Effector memory CD4-positive, alpha-beta T cell (primary cell): ENCODE data around the gene HIVEP1.

Source experiments
- DNase-seq, 3 donors: peaks; one replicate each; pipeline ENCODE4 v3.0.0-alpha.2; 2020
- H3K27ac ChIP-seq: 2 replicates; pipeline ENCODE4 v1.7.0; 2013; ENCODE audit warnings: mild to moderate bottlenecking, low read length, moderate library complexity; ENCODE audit not compliant: insufficient read depth, poor library complexity, severe bottlenecking
- H3K27me3 ChIP-seq: replicated peaks from 2 replicates; pipeline ENCODE4 v1.7.0; 2013; ENCODE audit warnings: mild to moderate bottlenecking, low read length; ENCODE audit not compliant: insufficient read depth, control insufficient read depth, poor library complexity, severe bottlenecking
- H3K36me3 ChIP-seq: 2 replicates; pipeline ENCODE4 v1.7.0; 2013; ENCODE audit warnings: mild to moderate bottlenecking, low read length, moderate library complexity; ENCODE audit not compliant: control insufficient read depth, insufficient read depth
- H3K4me1 ChIP-seq: 2 replicates; pipeline ENCODE4 v1.7.0; 2013; ENCODE audit warnings: low read length, mild to moderate bottlenecking; ENCODE audit not compliant: control insufficient read depth, insufficient read depth, poor library complexity, severe bottlenecking
- H3K4me3 ChIP-seq: 2 replicates; pipeline ENCODE4 v1.7.0; 2013; ENCODE audit warnings: low read length, low read depth, mild to moderate bottlenecking; ENCODE audit not compliant: insufficient read depth, poor library complexity, severe bottlenecking
- H3K9me3 ChIP-seq: 2 replicates; pipeline ENCODE4 v1.7.0; 2013; ENCODE audit warnings: mild to moderate bottlenecking, low read length, moderate library complexity; ENCODE audit not compliant: control insufficient read depth

The HIVEP1 gene

DNA sequence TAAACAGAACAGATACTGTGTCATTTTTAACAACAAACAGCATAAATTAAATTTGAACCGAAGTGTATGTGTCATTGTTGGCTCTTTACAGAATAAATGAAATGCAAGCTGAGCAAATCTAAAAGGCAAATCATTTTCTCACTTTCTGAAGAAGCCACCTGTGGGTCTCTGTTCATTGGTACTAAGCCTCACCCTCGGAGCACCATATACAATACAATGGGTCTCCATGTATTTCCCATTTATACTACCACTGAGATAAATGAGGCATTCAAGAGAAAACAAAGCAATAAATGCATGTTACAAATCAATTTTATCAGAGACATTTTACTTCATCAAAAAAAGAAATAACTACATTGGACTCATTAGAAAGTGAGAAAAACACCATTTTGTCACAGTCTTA is 38.9 kb upstream of the HIVEP1 start:
- H3K4me1 ChIP-seq, result no peaks in the 10 kb centered on the region
- H3K36me3 ChIP-seq, result no peaks in the 10 kb centered on the region
- no peak overlapping the region for H3K27ac ChIP-seq
- no peaks in the 10 kb centered on the region for H3K9me3 ChIP-seq
- DNase-seq, result no peak
- no peak overlapping the region for H3K4me3 ChIP-seq
- H3K27me3 ChIP-seq, result no peaks in the 10 kb centered on the region

DNA sequence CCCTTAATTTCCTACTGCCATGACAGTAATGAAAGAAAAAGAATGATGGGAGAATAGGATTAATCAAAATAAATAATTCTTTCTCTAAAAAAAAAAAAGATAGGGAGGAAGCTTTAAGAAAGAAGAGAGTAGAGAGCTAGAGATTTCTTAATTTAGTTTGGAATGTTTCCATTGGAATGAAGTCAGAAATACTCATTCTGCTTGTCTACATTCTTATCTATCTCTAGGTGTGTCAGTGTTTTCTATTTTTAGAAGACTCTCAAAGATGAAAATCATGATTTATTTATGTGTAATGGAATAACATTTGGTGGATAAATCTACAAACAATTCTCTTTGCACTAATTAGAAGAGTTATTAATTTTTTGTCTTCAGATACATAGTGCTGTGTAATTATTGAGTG is 38.0 kb upstream of the HIVEP1 start:
- no peak for DNase-seq

DNA sequence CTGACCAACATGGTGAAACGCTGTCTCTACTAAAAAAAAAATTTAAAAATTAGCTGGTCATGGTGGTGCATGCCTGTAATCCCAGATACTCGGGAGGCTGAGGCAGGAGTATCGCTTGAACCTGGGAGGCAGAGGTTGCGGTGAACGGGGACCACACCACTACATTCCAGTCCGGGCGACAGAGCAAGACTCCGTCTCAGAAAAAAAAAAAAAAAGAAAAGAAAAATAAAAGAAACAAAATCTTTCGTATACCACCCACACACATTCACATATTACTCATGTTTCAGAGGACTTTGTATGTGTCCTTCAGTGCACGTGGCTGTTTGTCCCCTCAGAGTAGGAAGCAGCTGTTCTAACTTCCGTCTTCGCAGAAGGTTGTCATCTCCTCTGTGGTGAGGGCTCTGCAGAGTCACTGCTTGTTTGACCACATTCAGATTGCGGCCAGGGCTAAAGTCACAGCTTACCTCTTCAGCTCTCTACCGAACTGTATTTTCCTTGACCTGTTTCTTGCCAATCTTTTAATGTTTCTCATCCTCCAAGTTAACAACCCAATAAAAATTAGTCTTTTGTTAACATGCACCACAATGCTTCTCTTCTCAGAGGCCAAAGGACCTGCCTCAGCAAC is 36.6 kb upstream of the HIVEP1 start:
- no peaks in the 10 kb centered on the region for H3K27me3 ChIP-seq
- DNase-seq, result no peak
- no peaks in the 10 kb centered on the region for H3K4me1 ChIP-seq
- H3K4me3 ChIP-seq, result no peak overlapping the region
- H3K9me3 ChIP-seq, result no peaks in the 10 kb centered on the region
- no peak overlapping the region for H3K27ac ChIP-seq
- H3K36me3 ChIP-seq, result no peaks in the 10 kb centered on the region

More for the DNA sequence above, 38.0 kb upstream of the HIVEP1 start:
- Histone ChIP-seq H3K27ac (no peak overlapping the region), H3K4me1 (no peaks in the 10 kb centered on the region), H3K4me3 (no peak overlapping the region), H3K9me3 (no peaks in the 10 kb centered on the region), H3K27me3 (no peaks in the 10 kb centered on the region), H3K36me3 (no peaks in the 10 kb centered on the region)

DNA sequence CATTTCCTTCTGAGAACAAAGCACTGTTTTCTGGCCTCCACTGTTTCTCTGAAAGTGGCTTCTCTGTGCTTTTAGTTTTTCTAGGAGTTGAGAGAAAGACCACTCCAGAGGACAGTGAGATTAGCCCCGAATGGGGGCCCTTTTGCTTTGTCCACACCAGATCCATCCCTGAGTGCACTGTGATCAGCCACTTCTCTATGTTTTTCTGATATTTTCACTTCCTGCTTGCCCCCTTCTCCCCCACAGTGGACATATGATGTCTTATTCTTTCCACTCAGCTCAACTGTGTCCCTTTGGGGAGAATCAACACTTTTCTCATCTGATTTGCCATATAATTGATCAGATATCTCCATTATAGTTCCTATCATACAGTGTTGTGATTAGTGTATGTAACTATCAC is 35.6 kb upstream of the HIVEP1 start:
- Histone ChIP-seq H3K4me1 (no peaks in the 10 kb centered on the region), H3K36me3 (no peaks in the 10 kb centered on the region)

DNA sequence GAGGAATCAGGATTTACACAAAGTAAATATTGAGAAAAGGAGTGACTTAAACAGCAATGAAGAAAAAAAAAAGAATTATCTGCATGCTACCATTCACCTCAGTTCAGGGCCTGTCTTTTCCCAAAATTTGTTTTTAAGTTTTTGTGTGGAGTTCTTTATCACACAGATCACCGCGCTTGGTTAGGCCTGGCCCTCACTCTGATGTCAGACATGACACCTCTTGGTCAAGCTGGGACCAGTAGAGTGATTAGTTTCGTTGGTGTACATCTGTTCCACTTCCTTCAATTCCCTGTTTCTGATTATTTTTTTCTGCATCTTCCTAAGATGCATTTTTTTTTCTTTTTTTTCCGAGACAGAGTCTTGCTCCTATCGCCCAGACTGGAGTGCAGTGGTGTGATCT is 34.9 kb upstream of the HIVEP1 start:
- DNase-seq, result no peak
- H3K36me3 ChIP-seq, result no peaks in the 10 kb centered on the region
- no peaks in the 10 kb centered on the region for H3K4me1 ChIP-seq
- no peaks in the 10 kb centered on the region for H3K9me3 ChIP-seq
- H3K27me3 ChIP-seq, result no peaks in the 10 kb centered on the region
- H3K27ac ChIP-seq, result no peak overlapping the region
- no peak overlapping the region for H3K4me3 ChIP-seq

More for the DNA sequence above, 35.6 kb upstream of the HIVEP1 start:
- Histone ChIP-seq H3K4me3 (no peak overlapping the region), H3K27me3 (no peaks in the 10 kb centered on the region), H3K27ac (no peak overlapping the region), H3K9me3 (no peaks in the 10 kb centered on the region)
- DNase-seq, result no peak

DNA sequence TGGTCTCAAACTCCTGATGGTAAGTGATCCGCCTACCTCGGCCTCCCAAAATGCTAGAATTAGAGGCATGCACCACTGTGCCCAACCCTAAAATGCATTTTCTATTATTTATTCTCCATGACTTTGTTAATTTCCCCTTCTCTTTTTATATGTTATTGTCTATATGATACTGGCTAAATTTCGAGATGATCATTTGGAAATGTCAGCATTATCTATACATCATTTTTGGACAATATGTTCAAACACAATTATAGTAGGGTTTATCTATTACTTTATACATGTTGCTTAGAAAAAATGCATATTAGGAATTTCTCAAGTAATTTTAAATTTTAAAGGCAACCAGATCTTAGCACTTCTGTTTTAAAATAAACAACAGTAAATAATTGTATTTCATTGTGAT is 34.4 kb upstream of the HIVEP1 start:
- Histone ChIP-seq H3K4me3 (no peak overlapping the region), H3K27ac (no peak overlapping the region), H3K27me3 (no peaks in the 10 kb centered on the region), H3K9me3 (no peaks in the 10 kb centered on the region), H3K36me3 (no peaks in the 10 kb centered on the region), H3K4me1 (no peaks in the 10 kb centered on the region)
- DNase-seq, result no peak

DNA sequence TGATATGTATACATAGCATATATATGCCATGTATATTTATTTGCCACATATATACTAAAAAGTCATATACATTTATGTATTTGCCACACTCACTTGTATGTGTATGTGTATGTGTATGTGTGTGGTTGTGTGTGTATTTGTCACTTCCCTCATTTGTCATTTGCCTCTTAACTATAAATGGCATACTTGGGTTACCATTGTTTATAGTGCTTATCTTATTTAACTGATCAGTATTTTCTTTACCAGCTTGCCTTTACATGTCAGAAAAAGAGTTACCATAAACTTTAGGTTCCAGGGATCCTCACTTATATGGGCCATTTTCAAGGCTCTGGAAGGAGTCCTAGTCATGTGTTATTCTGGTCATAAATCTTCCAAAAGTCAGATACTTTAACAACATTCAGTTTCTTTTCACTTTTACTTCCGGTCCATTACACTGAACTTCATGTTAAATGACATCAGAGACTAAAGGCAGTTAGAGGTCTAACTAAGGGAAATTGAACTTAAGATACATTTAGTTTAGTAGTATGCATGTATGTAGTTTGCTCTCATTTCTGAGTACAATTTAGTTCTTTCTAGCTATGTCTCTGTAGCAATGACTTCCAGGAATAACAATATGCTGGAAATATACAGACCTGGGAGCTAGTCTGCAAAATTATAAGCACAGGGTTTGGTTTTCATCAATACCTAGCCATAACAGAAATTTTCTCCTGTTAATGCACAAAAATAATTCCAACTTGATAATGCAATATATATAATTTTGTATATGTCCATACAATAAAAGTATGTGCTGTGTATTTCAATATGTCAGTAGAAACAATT is 33.7 kb upstream of the HIVEP1 start:
- Histone ChIP-seq H3K9me3 (no peaks in the 10 kb centered on the region), H3K36me3 (no peaks in the 10 kb centered on the region), H3K27ac (no peak overlapping the region), H3K27me3 (no peaks in the 10 kb centered on the region), H3K4me3 (no peak overlapping the region), H3K4me1 (no peaks in the 10 kb centered on the region)
- no peak for DNase-seq

DNA sequence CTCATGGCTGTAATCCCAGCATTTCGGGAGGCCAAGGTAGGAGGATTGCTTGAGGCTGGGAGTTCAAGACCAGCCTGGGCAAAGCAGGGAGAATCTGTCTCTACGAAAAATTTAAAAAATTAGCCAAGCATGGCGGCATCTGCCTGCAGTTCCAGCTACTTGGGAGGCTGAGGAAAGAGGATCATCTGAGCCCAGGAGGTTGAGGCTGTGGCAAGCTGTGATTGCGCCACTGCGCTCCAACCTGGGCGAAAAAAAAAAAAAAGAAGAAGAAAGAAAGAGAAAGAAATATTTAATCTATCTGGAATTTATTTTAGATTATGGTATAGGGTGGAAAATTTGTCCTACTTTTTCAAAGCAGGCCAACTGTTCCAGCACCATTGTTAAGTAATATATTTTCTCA is 32.2 kb upstream of the HIVEP1 start:
- H3K4me3 ChIP-seq, result no peak overlapping the region
- H3K9me3 ChIP-seq, result no peaks in the 10 kb centered on the region
- no peak overlapping the region for H3K27ac ChIP-seq
- H3K4me1 ChIP-seq, result no peaks in the 10 kb centered on the region
- no peaks in the 10 kb centered on the region for H3K36me3 ChIP-seq
- H3K27me3 ChIP-seq, result no peaks in the 10 kb centered on the region
- DNase-seq, result no peak

DNA sequence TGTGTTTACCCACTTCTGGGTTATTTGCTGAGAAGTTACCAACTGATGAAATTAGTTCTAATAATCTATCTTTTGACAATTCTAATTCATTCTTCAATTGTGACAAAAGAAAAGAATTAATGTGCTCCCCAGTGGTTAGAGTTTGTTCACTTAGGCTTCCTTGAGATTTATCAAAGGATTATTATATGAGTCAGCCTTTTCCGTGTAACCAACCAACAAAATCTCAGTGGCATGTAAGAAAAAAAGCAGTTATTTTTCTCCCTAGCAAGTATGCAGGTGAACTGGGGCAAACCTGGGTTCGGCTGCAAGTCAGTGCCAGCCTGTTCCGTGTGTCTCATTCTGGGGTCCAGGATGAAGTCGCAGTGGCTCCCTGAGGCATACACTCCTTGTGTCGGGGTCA is 28.8 kb upstream of the HIVEP1 start:
- Histone ChIP-seq H3K27ac (no peak overlapping the region), H3K9me3 (no peaks in the 10 kb centered on the region), H3K4me3 (no peak overlapping the region), H3K36me3 (no peaks in the 10 kb centered on the region), H3K27me3 (no peaks in the 10 kb centered on the region), H3K4me1 (no peaks in the 10 kb centered on the region)
- no peak for DNase-seq

DNA sequence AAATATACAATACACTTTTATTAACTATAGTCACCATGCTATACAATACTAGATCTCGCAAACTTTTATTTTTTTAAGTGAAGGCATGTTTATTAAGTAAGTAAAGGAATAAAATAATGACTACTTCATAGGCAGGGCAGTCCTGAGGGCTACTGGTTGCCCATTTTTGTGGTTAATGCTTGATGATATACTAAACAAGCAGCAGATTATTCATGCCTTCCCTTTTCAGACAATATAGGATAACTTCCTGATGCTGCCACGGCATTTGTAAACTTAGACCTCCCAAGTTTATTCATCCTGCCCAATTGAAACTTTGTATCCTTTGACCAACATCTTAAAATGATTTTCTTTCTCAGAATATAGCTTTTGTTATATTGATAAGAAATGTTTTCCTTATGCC is 24.7 kb upstream of the HIVEP1 start:
- no peaks in the 10 kb centered on the region for H3K36me3 ChIP-seq
- H3K27ac ChIP-seq, result no peak overlapping the region
- no peak overlapping the region for H3K4me3 ChIP-seq
- no peaks in the 10 kb centered on the region for H3K4me1 ChIP-seq
- no peak for DNase-seq
- no peaks in the 10 kb centered on the region for H3K9me3 ChIP-seq
- no peaks in the 10 kb centered on the region for H3K27me3 ChIP-seq
